CD4-positive, alpha-beta T cell treated with Interleukin-15 for 4 hours (primary cell): ENCODE results near the gene VPS13A.

Experiments used
- DNase-seq: peaks from one replicate; pipeline ENCODE4 v3.0.0-alpha.2; 2020; ENCODE audit warnings: low spot score

VPS13A gene

DNA sequence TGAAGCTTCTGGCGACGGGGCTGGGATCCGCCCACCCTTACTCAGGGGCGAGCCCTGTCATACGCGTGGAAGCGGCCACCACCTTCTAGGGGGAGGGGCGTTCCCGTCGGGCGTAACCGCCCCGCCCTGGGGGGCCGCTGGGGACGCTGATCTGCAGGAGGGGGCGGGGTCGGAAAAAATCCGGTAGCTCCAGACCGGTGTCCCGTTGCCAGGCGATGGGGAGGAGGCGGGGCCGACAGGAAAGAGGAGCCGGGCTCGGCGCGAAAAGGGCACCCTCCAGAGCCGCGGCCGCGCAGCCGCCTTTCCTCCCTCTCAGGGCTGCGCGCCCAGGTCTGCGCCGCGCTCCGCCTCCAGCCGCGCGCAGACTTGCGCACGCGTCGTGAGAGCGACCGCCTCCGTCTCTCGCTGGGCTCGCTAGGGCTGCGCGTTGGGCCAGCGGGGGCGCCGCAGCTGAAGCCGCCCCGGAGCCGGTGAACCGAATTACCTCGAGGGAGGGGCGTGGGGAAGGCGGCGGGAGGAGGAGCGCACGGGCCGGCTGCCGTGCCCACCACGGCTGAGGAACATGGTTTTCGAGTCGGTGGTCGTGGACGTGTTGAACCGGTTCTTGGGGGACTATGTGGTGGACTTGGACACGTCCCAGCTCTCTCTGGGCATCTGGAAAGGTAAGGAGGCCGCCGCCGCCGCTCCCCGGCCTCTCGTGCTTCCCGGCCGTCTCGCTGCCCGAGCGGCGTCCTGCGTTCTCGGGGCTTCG is at the start of gene VPS13A:
TSS of gene VPS13A (plus strand) at position 392 of the 751 bp plus-strand sequence. CDS start at position 563, 171 bp downstream.
- peak; percentile 89 for DNase-seq

DNA sequence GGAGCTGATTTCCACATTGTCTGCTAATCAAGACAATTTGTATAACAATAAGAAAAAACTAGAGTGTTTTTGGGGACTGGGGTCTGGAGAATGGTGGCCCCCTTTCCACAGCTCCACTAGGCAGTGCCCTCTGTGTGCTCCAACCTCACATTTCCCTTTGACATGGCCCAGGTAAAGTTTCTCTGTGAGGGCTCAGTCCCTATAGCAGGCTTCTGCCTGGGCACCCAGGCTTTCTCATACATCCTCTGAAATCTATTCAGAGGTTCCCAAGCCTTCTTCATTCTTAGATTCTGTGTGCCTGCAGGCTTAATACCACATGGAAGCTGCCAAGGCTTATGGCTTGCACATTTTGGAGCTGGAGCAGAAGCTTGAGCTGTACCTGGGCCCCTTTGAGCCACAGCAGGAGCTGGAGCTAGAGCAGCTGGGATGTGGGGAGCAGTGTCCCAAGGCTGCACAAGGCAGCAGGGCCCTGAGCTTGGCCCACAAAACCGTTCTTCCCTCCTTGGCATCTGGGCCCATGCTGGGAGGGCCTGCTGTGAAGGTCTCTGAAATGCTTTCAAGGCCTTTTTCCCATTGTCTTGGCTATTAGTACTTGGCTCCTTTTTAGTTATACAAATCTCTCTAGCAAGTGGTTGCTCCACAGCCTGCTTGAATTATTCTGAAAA is 49.1 kb upstream of the VPS13A start:
- no peak for DNase-seq

DNA sequence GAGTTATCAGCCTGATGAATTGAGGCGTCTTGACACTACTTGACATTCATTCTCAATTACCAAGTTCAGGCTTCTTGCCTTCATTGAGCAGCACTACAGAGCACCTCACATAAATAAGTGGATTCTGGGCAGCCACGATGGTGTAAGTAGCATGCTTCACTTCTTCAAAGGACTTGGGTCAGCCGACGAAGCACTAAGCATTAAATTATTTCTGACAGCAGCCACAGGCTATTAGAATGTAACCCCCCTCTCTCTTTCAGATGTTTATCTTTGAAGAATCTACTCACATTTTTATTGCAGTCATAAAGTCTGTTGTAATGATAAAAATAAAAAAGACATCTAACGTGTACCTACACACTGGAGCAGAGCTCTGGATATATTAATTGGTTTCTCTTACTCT is 45.9 kb upstream of the VPS13A start:
- DNase-seq, result no peak

DNA sequence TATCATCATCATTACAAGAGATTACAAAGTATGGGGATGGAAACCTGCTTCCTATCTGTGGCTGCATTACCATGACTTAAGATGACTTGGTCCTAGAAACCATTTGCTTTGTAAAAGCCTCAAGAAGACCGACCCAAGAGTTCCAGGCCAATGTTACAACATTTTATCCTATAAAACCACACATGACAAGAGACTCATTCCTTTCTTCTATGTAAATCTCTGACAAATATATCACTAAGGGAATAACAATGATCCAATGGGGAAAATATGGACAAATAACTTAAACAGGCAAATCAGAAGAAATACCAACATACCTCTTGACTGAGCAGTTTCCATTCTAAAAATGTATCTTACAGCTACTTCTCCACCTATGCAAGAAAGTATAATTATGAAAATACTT is 44.3 kb upstream of the VPS13A start:
- DNase-seq, result no peak

DNA sequence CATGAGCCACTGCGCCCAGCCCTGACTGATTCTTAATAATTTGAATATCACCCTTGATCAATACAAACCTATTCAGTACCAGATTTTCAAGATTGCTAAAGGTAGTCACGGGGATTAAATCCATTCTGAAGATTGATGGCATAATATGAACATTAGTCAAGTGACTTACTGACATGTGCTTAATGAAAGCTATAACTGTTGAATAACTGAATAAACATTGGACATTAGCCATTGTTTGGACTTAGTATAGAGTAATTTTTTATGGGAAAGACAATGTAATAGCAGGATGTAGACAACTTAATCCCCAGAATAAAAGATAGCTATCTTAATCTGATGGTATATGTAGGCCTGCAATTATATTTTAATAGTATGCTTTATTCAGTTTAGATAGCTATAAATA is 35.0 kb upstream of the VPS13A start:
- no peak for DNase-seq

DNA sequence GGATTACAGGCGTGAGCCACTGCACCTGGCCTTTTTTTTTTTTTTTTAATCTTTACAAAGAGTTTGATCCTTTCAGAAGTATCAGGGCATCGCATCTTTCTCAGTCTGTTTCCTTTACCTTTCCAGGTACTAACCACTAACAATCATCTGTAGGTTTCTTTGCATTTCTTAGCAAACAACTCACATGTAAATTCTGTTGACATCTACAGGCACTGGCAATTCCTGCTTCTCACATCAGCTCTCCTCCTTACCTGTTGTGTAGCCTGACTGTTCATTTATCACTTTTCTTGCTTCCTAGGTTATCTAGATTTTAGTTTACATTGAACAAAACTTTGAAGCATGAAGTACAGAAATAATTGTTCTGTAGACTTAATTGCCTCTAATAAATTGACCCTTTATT is 27.5 kb upstream of the VPS13A start:
- DNase-seq, result no peak

DNA sequence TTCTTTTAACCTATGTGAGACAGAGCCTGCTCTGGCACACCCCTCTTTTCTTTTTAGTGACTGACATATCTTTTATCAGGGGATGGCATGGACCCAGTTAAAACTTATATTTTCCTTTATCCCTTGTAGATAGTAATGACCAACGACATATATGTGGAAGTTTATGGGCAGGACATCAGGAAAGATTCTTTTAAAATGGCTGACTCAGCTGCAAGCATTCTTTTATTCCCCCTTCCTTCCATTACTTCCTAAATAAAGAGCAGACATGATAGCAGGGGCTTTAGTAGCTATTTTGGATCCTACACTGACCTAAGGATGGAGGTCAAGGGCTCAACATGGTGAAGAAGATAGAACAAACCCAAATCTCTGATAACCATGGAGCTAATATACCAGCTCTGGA is 25.0 kb upstream of the VPS13A start:
- no peak for DNase-seq

DNA sequence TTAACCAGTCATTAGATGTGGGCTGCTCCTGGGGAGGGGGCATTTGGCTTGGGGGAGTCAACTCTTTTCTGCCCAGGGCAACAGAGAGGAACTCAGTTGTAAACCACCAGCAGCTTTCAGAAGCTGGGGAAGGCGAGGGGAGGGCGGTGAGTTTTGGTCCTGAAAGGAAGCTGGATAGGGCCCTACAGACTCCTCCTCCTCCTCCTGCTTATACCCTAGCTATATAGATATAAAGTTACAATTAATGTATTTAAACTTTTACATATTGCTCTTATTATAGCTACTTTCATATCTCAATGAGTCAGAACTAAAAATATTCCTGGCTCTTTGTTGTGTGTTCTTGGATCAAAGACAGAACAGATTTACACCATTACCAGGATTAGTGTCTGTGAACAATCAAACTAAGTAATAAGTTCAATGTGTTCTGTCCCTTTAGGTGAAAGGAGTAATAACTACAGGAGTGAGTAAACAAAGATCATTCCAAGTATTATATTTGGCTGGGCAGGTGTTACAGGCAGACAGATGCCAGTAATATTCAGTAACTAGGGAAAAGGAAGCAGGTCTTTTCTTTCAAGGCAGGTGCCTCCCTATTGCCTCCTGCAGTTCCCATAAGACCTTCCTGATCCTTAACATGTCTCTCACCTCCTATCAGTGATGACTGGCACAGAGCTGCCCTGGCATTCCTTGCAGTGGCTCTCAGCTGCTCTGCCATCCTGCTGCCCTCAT is 20.5 kb upstream of the VPS13A start:
- DNase-seq, result no peak

DNA sequence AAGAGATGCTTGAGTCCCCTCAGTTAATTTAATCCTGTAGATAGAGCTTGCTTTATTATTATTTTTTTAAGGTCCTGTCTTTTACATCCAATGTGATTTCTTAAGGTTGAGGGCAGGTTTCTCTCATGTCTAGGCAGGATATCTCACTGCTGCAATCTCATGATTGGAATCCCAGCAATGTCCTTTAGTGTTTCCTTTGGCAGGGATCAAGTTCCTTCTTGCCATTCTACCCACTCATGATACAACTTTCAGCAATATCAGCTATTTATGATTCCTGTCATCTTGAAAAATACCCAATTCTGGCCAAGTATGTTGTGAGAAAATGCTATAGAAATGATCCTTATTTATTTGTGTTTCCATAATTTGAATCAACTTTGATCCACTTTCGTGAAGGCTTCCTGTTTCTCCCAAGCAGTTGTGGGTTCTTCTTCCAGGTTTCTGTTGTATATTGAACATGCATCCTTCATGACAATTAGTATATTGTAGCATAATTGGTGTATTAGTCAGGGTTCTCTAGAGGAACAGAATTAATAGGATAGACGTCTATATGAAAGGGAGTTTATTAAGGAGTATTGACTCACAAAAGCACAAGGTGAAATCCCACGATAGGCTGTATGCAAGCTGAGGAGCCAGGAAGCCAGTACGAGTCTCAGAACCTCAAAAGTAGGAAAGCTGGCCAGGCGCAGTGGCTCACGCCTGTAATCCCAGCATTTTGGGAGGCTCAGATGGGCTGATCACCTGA is 18.4 kb upstream of the VPS13A start:
- no peak for DNase-seq

DNA sequence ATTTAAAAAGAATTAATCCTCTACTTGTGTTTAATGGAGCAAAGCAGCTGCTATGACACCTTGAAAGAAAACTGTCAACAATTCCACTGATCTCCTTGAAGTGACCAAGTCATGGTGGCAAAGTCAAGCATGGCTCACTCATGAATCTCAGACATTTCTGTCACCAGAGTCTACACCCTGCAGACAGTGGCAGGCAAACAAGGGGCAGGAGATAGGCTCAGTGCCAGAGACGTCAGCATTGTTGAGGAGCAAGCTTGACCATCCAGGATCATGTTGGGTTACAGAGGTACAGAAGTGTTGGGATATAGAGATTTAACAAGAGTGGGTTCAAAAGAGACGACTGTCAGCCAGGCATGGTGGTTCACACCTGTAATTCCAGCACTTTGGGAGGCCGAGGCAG is 16.1 kb upstream of the VPS13A start:
- no peak for DNase-seq

DNA sequence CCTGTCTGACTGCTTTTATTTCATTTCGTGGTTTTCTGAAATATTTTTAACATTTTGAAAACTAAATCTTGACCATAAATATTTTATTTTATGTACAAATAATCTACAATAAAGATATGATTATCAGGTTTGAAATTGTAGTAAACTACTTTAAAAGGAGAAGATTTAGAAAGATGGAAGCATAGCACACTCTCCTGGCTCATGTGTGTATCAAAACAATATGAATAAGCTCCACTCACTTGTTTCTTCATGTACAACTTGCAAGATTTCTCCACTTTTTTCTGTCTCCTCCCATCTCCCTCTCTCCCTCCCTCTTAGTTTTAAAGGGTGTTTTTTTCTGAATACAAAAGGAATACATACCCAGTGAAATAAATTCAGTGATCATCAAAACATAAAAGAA is 15.4 kb upstream of the VPS13A start:
- DNase-seq, result no peak

DNA sequence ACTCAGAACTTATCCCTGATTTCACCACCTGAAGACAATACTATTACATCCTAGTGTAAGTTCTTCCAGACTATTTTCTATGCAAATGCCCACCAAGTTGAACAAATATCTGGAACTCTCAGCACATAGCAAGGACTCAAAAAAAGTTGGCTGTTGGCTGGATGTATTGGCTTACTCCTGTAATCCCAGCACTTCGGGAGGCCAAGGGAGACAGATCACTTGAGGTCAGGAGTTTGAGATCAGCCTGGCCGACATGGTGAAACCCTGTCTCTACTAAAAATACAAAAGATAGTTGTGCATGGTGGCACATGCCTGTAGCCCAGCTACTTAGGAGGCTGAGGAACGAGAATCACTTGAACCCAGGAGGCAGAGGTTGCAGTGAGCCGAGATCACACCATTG is 15.0 kb upstream of the VPS13A start:
- no peak for DNase-seq

DNA sequence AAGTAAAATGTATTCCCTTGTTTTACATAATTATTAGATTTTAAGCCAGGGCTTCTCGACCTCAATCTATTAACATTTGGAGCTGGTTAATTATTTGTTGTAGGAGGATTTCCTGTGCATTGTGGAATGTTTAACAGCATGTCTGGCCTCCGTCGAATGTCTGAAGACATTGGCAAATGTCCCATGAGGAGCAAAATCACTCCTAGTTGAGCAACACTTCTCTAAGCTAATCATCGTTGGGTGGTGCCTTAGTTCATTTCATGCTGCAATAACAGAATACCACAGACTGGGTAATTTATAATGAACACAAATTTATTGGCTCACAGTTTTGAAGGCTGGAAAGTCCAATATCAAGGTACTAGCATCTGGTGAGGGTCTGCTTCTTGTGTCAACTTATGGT is 13.4 kb upstream of the VPS13A start:
- no peak for DNase-seq

DNA sequence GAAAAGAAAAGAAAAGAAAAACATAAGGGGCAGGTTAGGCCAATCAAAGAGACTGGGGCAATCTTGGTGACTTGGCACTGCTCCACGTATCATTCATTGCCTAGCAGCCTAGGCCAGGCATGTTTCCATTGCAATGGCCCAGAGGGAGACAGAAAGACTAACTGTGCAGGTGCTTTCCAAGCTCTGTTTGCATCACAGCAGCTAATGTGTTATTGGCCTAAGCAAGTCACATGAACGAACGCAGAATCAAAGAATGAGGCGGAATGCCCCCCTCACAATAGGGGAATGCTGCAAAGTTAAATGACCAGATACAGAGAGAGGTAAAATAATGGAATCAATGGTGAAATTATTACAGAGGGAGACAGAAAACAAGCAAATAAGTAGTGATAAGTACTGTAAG is 11.1 kb upstream of the VPS13A start:
- DNase-seq, result no peak

DNA sequence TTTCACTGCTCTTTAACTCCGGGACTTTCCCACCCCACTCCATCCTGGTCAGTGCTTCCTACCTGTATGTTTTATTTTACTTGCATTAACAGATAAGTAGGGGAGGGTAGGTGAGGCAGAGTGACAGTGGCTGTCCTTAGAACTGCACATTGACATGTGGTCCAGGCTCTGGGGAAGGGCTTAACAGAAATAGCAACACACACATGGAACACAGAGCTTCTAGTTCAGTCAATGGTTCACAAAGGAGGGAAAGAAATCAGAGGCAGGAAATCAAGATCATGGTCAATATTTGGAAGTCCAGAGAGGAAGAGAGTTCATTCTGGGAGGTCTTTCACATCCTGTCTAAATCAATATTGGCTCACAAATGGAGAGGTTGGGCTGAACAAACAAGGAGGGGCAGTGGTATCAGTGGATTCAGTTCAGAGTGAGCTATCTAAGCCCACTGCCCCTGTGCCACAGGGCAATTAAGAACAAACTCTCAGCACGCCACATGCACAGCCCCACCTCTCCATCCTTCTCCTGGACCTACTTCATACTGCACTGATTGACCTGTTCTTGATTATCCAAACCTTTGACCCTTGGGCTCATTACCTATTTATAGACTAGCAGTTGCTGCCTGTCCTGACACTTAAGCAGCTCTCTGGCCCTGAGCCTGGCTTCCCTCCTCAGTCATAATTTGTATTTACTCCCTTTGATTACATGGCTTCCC is 6.2 kb upstream of the VPS13A start:
- no peak for DNase-seq

DNA sequence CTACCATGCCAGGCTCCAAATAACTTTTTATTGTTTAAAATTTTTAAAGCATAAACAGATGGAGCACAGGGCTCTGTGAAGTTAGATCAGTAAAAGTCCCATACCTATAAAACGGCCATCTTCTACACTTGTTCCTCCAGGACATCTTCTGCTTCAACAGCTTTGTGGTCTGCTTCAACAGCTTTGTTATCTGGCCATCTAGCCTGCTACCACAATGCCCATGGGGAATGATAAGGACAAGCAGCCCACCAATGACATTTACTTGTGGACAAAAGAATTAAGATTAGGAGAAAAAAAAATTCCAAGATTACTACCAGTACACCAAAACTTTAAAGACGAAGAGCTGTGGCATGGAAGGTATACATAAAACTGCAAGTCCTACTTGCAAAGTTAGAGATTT is 2.2 kb upstream of the VPS13A start:
- DNase-seq, result no peak

DNA sequence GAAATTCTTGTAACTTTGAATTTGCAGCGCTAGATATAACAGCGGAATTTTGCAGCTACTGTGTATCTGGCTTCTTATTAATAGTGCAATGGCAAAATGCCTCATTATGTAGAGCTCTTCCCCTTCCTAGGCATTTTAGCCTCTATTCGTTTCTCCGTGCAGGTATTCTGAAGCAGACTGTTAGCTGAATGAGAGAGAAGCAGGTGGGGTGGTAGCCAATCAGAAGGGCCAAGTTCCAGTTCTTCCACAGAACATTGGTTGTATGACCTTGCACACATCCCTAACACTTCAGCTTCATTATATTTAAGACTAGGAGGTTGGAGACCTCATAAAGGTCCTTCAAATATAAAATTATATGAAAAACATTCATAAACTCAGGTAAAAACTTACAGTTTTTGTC is 1.2 kb upstream of the VPS13A start:
- no peak for DNase-seq

DNA sequence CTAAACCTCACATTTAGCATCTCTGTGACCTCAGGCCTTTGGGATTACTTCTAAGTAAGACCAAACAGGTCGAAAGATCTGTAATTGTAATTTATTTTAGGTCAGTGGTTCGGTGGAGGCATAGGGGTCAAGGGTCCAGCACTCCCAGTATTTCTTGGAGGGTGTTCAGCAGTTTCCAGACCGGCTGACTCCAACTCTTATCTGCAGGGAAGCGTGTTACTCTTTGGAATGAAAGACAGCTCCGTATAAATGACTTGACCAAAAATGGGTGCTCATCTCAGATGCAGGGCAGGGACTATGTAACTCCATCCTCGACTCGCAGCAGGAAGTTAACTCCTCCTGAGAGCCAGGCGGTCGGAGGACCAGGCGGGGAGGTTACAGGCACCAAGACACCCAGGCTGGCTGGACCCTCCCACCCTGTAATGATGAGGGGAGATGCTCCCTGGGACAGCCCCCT is 620 bp upstream of the VPS13A start:
- no peak for DNase-seq

DNA sequence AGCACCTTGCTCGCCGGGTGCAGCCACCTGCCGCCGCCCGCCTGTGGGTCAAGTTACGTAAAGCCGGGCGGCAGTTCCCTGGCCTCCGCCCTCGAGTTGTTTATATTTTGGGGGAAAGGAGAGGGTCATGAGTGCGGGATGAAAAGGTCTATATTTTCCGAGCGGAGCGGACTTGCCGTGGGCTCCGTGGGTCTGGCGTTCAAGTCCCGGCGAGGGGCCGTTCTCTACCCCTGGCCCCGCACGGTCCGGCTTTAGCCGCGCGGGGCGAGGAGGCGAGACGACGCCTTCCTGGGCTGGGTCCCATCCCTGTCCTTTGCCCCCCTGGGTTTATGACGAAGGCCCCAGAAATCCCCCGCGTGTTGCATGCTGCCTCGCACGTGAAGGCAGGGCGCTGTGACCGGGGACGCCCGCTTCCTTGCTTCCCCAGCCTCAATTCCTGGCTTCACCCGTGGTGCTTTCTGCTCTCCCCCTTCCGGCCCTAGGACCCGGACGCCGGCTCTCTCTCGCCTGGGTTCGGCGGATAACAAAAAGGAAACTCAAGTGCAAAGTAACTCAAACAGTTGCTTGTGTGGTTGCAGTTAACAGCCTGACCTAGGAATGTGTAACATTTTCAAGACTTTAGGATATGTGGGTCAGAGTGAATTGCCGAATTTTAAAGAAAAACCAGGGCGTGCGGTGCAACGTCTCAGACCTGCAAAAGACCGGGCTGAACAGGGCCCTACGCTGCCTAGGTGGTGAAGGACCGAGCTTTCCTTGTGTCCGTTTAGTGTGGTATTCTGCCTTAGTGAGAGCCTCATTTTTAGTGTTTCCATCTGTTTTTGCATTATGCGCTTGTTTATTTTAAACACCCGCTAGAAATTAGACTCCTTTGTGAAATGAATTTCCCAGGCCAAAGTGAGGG is 810 bp downstream of the VPS13A start:
- DNase-seq, result peak; percentile 43

DNA sequence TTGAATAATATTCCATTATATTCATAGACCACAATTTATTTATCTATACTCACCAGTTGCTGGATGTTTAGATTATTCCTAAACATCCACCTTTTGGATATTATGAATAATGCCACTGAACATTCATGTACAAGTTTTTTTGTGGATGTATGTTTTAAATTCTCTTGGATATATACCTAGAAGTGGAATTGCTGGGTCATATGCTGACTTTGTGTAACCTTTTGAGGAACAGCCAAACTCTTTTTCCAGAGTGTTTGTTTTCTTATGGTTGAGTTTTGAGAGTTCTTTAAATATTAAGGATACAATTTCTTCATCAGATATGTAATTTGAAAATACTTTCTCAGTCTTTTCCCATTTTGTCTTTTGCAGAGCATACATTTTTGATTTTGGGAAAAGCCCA is 2.7 kb downstream of the VPS13A start:
- no peak for DNase-seq

DNA sequence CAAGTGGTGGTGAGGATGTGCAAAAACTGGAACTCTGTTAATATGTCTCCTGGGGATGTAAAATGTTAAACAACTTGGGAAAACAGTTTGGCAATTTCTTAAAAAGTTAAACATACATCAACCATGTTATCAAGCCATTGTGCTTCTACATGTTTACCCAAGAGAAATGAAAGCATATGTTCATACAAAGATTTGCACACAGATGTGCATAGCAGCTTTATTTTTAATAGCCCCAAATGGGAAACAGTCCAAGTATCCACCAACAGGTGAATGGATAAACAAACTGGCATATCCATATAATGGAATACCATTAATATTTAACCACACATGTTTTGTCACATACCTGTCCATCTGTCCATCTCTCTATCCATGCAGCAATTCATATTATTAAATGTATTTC is 6.2 kb downstream of the VPS13A start:
- no peak for DNase-seq
